Right hindlimb (tissue), 1 donor: ENCODE data around the gene RHOT1.
"Not testable (repeated sequence)": the region's sequence is repeated elsewhere in the genome, so short reads cannot be mapped to it uniquely, and the experiment has no call there.

Source experiments
- DNase-seq: peaks from one replicate; pipeline ENCODE4 v3.0.0-alpha.2; 2018

The RHOT1 gene

DNA sequence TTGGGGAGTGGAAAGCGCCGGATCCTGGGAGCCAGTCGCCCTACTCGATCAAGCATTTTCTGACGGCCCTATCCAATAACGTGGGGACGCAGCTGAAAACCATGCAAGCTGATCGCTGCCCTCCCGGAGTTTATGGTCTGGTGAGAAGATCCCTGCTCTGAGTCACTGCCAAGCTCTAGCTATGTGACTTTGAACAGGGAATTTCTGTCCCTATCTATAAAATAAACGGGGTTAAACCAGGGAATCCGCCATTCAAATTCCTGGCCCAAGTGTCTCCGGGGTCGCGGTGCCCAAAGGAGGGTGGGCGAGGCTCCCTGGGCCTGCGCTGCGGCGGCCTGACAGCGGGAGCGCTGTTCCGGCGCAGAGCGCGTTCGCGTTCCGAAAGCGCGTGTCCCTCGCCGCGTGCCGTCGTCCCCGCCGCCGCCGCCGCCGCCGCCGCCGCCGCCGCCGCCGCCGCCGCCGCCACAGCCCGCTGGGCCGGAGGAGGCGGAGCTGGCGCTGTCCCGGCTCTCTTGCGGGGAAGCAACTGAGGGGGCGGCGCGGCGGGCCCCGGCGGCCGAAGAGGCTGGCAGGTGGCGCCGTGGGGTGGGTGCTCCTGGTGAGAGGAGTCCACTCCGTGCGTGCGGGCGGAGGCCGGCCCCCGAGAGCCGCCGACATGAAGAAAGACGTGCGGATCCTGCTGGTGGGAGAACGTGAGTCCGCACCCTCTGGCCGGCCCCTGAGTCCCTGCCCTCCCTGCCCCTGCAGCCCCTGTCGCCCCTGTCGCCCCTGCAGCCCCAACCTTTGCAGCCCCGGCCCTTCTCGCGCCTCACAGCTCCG lies at the start of gene RHOT1:
RHOT1 (plus strand) TSS at position 465 of the 819 bp plus-strand sequence; CDS start at position 656, 191 bp downstream.
- DNase-seq: peak; percentile 87

DNA sequence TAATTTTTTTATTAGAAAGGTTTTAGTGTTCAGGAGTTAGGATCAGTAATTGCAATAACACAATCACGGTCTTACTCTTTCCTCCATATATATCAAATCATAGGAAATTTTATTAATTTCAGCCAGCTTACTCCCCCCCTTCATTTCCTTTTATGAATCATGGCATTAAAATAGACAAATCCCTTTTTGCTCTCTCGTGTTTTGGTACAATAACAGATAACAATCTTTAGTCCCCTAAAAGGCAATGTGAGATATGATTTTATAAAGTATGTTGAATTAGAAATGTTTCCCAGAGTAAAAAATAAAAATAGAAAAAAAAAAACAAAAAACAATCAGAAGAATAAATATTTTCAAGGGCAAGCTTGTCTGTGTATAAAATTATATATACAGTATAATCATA lies 42.6 kb upstream of the RHOT1 start:
- DNase-seq: no peak

DNA sequence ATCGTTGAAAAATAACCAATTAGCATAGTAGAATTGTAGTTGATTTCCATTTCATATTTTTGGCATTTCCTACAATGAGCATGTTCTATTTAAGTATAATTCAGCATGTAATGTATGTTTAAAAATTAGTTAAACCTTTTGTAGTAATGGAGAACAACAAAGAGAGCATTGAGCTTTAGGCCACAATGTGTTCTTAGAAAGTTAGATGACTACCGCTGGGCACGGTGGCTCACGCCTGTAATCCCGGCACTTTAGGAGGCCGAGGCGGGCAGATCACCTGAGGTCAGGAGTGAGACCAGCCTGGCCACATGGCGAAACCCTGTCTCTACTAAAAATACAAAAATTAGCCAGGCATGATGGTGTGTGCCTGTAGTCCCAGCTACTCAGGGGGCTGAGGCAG lies 42.0 kb upstream of the RHOT1 start:
- DNase-seq: not testable (repeated sequence)

DNA sequence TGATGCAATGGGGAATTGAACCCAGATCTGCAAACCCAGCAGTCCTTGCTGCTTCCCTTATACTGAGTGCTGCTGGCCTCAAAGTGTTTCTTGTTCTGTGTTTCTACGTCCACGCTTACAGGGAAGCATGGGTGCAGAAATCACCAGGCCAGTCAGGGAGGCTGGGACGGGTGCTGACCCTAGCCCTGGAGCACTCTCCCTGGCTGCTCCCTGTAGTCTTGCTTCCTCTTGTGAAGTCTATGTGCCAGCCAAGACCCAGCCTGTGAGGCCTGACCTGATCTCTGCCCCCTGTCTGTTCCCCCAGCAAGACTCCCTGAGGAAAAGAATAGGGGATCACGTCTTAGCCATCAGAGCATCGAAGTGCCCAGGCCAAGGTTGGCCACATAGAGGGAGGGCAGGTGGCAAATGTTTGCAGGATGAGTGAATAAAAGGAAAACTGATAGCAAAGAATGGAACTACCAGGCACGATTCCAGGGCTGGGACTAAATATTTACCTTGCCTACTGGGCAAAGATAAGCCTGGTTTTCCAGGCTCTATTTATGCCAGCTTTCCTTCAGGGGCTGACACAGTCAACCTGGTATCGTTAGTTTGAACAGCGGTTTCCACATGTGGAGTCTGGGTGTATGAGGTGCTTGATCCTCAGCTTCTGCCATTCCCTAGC lies 41.2 kb upstream of the RHOT1 start:
- DNase-seq: no peak

DNA sequence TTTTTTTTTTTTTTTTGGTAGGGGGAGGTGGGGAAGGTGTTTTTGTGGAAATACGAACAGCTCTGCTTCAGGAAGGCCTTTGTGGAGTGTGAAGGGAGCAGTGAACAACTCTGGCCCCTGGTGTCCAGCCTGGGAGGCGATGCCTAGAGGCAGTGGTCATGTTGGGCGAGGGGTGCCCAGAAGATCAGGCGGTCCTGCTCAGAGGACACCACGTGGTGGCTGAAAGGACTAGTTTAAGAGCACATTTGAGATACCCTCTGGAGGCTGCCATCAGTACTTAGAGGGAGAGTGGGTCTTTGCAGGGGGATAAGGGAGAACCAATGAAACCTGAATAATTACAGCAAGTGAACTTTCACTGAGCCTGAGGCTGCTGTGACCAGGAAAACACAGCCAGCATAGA lies 40.1 kb upstream of the RHOT1 start:
- DNase-seq: no peak

DNA sequence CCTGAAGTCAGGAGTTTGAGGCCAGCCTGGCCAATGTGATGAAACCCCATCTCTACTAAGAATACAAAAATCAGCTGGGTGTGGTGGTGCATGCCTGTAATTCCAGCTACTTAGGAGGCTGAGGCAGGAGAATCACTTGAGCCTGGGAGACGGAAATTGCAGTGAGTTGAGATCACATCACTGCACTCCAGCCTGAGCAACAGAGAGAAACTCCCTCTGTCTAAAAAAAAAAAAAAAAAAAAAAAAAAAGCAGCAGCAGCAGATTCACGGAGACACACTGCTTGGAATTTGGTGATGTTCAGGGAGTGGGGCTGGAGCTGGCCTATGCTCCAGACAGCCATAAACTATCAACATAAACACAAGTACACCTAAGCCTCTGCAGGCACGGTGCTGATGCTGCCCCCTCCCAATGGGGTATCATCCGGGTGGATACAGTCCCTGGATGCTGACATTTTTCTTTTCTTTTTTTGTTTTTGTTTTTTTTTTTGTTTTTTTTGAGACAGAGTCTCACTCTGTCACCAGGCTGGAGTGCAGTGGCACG lies 39.6 kb upstream of the RHOT1 start:
- no peak for DNase-seq

DNA sequence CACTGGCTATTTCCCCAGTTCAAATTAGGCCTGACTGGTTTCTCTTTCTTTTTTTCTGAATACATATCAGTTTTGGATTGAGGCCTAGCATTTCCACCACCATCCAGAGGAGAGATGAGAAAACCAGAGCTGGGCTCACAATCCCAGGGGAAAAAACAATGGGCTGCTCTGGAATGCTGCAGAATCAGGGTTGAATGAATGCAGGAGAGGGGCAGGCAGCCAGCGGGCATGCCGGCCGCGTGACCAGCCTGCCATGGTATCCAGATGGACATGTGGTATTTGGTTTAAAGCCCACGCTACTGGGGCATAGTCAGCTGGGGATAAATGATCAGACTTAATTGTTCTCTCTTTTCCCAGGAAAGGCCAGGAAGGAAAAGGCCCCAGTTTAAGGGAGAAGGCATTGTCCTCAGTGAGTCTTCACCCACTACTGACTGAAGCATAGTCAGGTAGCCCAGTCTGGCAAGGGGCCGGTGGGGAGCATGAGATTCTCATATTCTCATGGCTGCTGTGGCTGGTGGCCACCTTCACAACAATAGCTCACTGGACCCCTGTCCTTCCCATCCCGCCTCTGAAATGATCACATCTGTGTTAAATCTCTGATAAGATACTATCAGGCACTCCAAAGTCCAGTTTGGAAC lies 38.7 kb upstream of the RHOT1 start:
- no peak for DNase-seq

DNA sequence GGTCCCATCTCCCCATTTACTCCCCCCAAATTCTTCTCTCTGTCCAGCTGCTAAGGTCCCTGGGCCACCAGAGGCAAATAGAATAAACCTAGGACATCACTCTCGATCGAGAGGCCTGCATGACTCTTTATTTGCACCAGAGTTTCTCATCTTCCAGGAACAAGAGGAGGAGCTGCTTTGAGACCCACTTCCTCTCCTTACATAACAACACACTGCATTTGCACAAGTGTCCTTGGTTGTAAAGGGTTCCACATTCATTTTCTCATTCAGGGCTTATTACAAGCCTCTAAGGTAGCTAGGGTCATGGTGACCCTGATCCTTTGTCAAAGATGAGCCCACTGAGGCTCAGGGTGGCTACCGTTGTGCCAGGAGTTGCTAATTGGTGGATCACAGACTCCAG lies 38.1 kb upstream of the RHOT1 start:
- no peak for DNase-seq

DNA sequence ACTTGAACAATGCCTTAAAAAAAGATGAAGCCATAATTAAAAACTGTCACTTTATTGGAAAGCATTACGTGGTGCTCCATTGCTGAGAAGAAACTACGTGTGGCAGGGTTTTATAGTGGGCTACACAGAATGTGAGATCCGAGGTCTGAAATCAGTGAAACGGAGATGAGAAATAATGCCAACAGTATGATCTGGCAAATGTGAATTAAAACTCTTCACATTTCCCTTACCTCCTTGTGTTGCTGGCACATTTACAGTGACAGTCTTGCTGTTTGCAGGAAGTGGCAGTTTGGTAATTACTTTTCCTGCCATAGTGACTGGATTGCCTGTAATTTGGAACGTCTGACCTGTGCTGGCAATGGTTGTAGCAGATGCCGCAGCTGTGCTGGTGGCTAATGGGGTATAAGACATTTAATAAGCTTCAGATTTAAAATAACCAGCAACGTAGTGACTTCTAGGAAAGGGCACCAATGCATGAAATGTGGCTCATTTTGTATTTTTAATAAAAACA lies 35.8 kb upstream of the RHOT1 start:
- DNase-seq: not testable (repeated sequence)

DNA sequence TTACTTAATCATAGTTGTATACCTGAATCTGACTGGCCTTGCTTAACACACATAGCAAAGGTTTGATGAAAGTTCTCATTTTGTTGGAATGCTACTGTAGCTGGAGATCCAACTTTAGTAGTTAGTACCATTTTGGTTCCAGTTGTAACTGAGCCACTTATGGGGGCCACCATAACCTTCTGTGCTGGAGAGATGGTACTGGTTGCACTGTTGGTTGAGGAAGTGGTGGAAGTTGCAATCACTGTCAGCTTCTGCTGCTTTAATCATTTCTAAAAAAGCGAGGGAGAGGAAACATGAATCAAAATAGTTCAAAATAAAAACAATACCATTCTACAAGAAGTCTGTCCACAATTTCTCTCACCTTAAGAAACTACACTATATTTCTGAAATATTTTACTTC lies 35.1 kb upstream of the RHOT1 start:
- not testable (repeated sequence) for DNase-seq

DNA sequence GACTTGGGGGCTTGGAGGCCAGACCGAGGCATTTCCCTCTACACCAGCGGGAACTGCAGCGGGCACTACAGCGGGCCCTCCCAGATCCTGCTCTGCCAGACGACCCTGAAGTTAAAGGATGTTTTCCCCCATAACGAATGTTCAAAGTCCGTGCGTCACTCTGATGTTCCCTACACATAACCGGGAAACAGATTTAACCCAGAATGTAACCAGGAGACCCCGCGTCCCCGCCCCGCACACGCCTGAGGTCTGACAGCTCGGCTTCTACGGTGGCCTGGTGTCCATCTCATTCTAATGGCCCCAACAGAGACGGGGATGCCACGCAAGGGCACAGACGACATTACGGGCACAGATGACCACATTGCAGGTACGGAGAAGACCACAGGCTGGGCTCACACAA lies 31.7 kb upstream of the RHOT1 start:
- DNase-seq: no peak

DNA sequence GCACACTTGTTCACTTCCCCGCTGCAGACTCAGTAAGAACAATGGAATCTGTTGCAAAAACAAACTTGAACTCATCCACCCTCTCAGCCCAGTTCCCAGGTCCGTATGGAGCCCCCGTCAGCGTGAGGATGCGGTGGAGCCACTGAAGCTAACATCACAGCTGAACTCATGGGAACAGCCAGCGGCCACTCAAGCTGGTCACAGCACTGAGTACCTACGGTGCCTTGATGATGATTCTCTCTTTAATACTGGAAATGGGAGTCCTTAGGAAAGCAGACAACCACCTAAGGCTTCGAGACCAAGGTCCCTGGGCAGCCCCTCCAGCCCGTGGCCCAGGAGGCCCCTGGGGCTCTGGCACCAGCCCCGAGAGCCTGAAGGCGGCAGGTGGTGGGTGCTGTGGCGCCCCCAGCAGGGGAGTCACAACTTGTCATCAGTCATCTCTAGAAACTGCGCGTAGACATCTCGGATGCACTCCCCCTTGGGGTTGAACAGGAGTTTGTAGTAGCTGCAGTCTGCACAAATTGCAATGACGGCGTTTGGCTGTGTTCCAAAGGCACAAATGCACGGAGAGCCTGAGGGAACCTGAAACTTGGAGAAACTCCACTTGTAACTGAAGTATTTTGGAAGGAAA lies 31.0 kb upstream of the RHOT1 start:
- peak; percentile 84 for DNase-seq

DNA sequence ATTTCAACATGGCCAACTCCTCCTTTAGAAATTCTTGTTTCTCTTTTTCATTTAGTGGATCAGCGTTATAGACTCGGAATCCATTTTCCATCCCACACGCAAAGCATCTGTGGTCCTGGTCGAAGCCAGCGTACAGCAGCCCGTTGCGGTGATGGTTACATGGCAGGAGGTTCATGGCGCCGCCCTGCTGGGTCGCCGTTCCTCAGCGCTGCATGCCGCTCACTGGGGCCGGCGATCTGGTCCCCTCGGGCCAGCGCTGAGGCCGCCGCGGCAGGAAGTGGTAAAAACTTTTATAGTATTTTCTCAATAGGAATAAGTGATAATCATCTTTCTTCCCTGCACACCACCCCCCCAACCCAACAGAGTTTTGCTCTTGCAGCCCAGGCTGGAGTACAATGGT lies 29.9 kb upstream of the RHOT1 start:
- no peak for DNase-seq

DNA sequence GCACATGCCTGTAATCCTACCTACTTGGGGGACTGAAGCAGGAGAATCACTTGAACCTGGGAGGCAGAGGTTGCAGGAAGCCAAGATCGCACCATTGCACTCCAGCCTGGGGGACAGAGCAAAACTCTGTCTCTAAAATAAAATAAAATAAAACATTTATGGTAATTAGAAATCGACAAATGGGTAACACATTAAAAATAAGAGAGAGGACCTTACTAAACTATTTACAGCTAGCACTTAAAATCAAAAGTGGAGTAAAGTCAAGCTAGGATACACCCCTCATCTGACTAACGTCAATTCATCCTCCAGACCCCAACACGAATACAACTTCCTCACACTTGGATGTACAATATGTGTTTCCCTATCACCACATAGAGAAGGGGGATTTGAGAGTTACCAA lies 27.8 kb upstream of the RHOT1 start:
- DNase-seq: no peak

DNA sequence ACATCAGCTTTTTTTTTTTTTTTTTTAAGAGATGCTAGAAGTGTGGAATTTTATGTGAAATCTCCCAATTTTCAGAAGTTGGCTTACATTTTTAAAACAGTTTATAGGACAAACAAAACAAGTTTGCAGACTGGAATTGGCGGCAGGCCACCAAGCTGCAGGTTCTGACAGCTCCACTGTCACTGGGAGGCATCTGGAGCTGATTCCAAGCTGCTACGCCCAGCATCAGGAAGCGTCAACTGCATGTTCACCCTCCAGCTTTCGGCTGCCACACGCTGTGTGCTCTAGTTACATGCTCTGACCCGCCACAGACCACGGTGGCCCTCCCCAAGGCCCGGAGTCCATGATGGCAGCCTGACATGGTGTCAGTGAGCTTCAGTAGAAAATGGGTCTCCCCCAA lies 26.8 kb upstream of the RHOT1 start:
- DNase-seq: not testable (repeated sequence)

DNA sequence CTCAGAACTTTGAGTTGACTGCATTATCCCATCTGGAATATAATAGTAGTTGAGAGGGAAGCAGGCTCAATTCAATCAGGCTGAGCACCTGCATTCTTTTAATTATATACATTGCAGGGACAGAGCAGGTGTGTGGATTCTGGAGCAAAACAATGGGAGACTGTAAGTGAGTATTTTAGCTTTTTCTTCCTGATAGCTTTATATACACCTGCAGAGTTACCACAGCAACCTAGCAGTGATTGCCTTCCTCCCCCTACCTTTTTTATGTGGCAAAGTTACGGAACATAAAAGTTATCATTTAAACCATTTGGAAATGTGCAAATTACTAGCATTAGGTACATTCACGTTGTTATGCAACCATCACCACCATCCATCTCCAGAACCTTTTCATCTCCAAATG lies 25.4 kb upstream of the RHOT1 start:
- DNase-seq: no peak

DNA sequence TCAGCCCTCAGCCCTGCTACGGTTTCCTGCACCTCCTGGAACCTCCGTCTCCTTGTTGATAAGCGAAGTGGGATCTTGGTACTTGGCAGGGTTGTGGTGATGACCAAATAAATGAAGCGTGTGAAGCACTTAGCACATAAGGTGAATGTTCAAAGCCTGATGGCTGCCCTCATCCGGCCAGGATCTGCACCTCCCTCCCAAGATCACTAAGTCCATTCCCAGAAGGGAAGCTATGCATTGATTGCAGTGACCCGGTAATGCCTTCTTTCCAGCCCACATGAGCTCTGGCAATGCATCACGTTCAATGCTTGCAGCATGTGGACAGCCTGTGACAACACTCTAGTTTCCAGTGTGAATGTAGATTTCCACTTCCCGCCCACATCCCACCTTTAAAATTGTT lies 24.9 kb upstream of the RHOT1 start:
- DNase-seq: no peak

DNA sequence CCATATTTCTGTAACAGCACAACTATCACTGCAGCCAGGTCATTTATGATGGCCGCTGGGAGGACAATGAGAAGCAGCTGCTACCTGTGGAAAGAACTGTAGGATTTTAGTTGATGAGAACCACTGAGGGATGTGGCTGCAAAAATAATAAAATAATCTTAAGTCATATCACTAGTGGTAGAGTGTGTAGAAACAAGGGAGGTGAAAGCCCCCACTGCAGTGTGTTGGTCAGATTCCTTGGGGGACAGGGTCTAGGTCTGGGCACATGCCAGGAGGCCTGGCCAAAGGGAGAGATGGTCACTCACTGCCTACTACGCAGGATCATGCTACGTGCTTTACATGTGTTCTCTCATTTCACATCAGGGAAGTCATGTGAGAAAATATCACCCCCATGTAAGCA lies 24.2 kb upstream of the RHOT1 start:
- DNase-seq: not testable (repeated sequence)

DNA sequence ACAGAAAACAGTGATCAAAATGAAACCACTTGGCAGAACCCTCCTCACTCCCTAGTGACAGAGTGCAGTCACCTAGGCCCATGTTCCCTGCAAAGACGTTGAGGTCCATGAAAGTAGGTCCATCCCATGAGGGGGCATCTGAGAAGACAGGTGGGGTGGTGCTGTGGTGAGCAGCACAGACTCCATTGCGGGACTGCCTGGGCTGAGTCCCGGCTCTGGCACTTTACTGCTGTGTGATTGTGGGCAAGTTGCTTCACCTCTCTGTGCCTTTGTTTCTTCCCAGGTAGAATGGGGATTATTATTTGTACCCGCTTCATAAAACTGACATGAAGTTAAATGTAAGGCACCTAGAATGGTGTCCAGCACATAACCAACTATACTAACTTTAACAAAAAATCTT lies 23.5 kb upstream of the RHOT1 start:
- DNase-seq: no peak

DNA sequence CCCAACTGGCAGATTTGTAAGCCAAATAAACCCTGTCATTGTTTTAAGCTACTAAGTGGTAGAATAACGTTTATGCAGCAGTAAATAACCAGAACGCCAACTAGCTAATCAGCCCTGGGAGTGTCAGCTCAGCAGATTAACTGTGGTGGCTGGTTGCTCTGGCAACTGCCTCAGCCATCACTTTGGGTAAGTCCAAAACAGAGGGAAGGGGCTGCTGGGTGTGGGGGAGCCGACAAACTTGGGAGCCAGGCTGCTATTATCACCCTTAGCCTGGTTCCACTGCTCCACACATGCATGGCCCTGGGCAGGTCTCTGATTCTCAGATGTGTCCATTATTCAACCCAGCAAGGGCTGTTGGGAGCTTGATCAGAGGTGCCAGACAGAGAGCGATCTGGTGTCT lies 22.2 kb upstream of the RHOT1 start:
- DNase-seq: no peak

DNA sequence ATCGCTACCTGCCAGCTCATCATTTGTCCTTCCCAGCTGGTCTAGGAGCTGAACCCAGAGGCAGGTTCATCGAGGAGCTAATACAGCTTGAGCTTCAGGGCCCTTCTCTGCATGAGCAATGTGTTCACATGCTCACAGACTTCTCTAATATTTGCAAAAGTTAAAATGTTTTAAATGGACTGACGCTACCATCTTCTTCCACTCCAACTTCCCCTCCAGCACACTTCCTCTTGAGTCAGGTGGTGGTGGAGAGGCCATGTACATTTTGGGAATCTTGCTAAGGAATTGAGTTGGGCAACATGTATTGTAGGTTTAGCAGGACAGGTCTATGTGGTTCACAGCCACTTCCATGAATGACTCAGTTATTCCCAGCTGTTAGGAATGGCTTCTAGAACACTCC lies 21.6 kb upstream of the RHOT1 start:
- DNase-seq: no peak

DNA sequence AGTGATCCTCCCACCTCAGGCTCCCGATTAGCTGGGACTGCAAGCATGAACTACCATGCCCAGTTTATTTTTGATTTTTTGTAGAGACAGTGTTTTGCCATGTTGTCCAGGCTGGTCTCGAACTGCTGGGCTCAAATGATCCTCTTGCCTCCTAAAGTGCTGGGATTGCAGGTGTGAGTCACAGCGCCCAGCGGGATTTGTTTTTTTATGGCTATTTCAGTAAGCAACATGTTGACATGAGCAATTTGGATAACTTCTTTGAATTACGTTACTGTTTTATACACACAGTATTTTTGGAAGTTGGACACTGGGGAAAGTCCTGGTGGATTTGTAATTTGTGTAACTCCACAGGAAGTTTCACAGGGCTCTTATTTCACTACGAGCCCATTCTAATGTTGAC lies 18.5 kb upstream of the RHOT1 start:
- DNase-seq: no peak
